Eye (tissue), 1 donor: Measurements from ENCODE around the gene SNAPC1.

ENCODE experiments used
- DNase-seq: peaks from one replicate; pipeline ENCODE4 v3.0.0-alpha.2; 2015

SNAPC1 gene

DNA sequence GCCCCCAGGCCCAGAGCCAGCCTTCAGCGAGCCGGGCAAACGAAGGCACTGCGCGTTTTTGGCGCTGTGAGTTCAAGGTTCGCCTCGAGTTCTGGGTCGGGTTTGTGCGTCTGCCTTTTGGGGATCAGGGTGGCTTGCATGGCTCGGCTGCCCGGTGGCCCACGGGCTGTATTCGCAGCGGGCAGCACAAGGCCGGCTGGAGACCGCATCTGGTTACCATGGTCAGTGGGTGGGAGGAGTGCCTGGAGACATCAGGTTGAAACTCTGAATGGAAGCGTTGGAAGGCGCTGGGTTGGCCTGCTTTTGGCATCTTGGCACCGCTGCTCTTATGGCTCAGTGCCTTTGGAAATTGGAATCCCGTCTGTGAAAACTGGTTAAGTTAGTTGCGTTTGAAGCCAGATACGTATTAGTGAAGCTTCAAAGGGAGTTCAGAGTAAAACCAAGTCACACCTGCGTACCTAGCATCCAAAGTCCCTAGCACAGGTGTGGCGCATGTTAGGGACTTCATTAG lies 50.9 kb downstream of the SNAPC1 start:
- no peak for DNase-seq

- no peak for DNase-seq
These were observed 60.2 kb downstream of the SNAPC1 start for GRCh38 chr14:61822458-61822857.

DNA sequence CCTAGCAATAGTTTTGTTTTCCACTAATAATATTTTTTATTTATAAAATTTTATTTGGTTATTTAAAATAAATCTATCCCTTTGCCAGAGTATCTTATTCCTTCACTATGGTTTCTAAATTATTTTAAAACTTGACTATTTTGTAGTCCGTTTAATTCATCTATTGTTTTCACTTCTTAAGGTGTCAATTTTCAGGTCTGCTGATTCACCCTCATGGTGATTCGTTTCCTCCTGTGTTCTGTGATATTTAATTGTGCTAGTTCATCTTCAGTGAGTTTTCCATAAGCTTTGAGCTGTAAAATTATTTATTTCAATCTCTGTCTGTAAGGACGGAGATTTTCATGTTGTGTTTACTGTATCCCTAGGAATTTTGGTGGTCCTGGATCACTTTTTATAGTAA lies 70.6 kb downstream of the SNAPC1 start:
- DNase-seq, result no peak

DNA sequence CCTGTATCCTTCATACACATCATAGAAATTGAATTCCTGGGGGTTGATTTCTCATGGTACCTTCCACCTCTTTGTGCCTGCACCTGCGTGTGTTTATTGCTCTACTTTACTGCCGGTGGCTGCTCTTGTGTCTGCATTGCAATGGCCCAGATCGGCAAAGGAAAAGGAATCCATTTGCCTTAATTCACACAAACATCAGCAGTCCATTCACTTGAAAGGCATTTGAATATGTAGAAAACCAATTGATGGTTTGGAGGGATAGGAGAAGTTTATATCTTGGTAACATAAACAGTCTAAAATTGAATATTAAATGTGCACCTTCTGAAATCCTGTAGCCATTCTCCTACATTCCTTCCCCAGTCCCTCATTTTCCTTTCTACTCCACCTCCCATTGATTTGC lies 74.0 kb downstream of the SNAPC1 start:
- DNase-seq, result no peak

- no peak for DNase-seq
These were observed 74.6 kb downstream of the SNAPC1 start for GRCh38 chr14:61836807-61837206.

DNA sequence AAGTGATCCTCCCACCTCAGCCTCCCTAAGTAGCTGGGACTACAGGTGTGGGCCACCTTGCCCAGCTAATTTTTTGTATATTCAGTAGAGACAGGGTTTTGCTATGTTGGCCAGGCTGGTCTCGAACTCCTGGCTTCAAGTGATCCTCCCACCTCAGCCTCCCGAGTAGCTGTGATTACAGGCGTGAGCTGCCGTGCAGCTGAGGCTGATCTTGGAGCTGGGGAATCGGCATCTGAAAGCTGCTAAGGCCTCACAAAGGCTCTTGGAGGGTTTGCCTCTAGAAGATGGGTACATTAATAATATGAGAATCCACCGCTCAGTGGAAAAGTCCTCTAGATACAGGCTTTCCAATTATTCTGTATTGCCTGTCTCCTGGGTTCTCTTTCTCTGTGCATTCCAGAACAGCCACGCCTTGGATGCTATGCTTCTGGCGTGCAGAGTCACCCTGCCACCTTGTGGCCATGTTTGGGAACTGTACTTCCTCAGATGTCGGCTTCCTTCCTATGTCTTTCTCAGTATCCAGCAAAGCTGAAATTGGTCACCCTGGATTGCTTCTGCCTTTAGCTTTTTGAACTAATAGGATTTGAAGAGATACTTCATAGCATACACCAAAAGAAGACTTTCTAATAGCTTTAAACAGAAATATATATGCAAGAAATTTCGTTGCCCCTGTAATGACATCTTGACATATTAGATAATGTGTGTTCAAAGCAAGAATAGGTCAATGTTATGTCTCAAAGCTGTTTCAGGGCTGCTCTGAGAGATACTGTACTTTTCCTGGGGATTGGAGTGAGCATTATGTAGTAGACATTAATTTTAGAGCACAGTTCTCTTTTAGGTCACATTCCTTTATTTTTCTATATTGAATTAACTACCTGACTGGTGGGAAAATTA lies 75.4 kb downstream of the SNAPC1 start:
- DNase-seq, result peak; percentile 94

DNA sequence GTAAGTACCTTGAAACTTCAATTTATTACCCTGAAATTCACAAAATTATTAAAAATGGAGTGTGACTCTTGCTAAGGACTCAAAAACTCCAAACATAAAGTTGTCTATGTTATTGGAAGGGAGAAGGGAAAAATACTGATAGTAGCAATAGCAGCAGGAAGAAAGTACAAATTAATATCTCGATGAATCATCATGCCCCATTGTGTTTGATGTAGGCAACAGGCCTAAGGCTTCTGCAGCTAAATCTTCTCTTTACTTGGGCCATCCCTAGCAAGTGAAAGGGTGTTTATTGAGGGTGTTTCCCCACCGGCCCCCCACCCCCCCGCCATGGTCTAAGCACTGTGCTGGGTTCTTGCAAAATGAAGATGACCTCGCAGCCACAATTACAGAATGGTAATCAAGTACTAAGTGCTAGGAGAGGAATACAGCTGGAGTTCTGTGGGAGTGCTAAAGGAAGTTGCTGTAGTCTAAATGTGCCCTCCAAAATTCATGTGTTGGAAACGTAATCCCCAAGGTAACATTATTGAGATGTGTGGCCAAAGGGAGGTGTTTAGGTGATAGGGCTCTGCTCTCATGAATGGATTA lies 76.5 kb downstream of the SNAPC1 start:
- DNase-seq, result no peak

DNA sequence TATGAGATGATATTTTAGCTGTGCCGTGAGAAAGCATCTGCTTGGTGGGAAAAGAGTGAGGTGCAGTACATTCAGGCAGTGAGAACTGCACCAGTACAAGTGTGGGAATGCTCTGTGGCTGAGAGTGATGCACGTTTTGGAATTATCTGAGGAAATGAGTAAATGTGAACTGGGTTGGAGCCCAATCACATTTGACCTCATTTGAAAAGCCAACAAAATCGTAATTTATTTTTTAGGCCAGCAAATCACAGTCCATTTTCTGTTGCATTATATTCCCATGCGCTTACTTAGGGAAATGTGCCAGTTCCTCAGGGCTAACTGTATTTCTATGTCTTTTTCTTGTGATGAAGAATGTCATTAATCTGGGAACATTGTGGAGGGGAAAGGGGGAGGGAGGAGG lies 77.3 kb downstream of the SNAPC1 start:
- no peak for DNase-seq

- DNase-seq, result peak; percentile 26
These were observed 78.9 kb downstream of the SNAPC1 start for GRCh38 chr14:61841145-61841544.
